Mucosa of descending colon (tissue), 3 donors: ENCODE data around the gene ZSWIM7. TPM values are rescaled to one million over a fixed set of nuclear protein-coding genes. Genes with fewer than 3 reads are reported as not detected.
A peak's percentile ranks its signal among the peaks of the same experiment; 100 is the strongest.

Experiments
- ATAC-seq: fragments of 200-7000 bp; cut with Tn5 transposase; one replicate; pipeline ENCODE4 v1.9.1; 2020; ENCODE audit warnings: mild to moderate bottlenecking, moderate library complexity
- DNase-seq, 3 donors: peaks; one replicate each; pipeline ENCODE4 v3.0.0-alpha.2; 2020
- H3K36me3 ChIP-seq: fragments of 200-600 bp; one replicate; pipeline ENCODE4 v1.8.0; 2021; ENCODE audit warnings: low read depth, mild to moderate bottlenecking
- H3K4me1 ChIP-seq: fragments of 200-600 bp; one replicate; pipeline ENCODE4 v1.8.0; 2021; ENCODE audit warnings: low read depth, mild to moderate bottlenecking
- H3K4me3 ChIP-seq: fragments of 200-600 bp; one replicate; pipeline ENCODE4 v1.8.0; 2021; ENCODE audit warnings: mild to moderate bottlenecking
- H3K9me3 ChIP-seq: fragments of 200-600 bp; one replicate; pipeline ENCODE4 v1.8.0; 2021; ENCODE audit warnings: mild to moderate bottlenecking
- intact Hi-C, 2 donors: fragments of 100-400 bp; cut with DNase I in 1 of 2; cut with micrococcal nuclease in 1 of 2; formaldehyde crosslinking; loops; one replicate each; pipeline versions ENCODE4 v1.11.0 to v1.11.1; 2022; cut with DNase I, micrococcal nuclease
- total RNA-seq, 3 donors: library from RNA; stranded (reverse); fragmentation: NEBNext Ultra II Directional in 2 of 3; extraction: Animal tissue kit (Norgen Biotek cat#: 25700) in 2 of 3; gene quantifications; one replicate each; pipeline versions ENCODE4 v1.2.1 to v1.2.4, GENCODE V29; 2021 to 2023
- TF ChIP-seq, protein P1 (sequence below): fragments of 200-600 bp; IDR thresholded peaks from one replicate; pipeline ENCODE4 v1.8.0; 2022; ENCODE audit warnings: antibody characterized with exemption, mild to moderate bottlenecking
- donor health status: DM: no; HTN: no; CAD: no; lungs with moderate emphysema.
- donor health status: DM: no; HTN: no; CAD: no.
- donor health status: DM: no; HTN: yes; CAD: no.

The ZSWIM7 gene
- total RNA-seq, 3 donors from 2014 or later: 17.3 to 32.1 (median 26.0) TPM

DNA sequence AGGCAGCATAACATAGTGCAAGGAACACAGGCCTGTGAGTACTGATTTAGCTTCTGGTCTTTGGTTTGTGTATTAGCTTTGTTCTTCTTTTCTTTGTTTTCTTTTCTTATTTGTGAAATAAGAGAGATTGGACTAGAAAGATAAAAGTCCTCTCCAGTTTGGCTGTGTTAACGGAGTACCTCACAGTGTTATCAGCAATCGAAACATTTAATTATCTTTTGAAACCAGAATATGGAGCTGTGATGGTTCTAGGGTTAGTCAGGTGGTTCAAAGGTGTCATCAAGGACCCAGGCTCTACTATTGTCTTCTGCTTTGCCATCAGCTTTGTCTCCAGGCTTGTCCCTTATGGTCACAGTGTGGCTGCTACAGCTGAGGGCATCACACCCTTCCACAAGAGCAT is 29.0 kb downstream of the ZSWIM7 start:
- ATAC-seq (no peak), DNase-seq (no peak)
- Histone ChIP-seq H3K4me1 (peaks cover 19% of the 10 kb centered on the region), H3K9me3 (no peaks in the 10 kb centered on the region), H3K36me3 (no peaks in the 10 kb centered on the region), H3K4me3 (no peak overlapping the region)
- TF ChIP-seq, protein P1, sequence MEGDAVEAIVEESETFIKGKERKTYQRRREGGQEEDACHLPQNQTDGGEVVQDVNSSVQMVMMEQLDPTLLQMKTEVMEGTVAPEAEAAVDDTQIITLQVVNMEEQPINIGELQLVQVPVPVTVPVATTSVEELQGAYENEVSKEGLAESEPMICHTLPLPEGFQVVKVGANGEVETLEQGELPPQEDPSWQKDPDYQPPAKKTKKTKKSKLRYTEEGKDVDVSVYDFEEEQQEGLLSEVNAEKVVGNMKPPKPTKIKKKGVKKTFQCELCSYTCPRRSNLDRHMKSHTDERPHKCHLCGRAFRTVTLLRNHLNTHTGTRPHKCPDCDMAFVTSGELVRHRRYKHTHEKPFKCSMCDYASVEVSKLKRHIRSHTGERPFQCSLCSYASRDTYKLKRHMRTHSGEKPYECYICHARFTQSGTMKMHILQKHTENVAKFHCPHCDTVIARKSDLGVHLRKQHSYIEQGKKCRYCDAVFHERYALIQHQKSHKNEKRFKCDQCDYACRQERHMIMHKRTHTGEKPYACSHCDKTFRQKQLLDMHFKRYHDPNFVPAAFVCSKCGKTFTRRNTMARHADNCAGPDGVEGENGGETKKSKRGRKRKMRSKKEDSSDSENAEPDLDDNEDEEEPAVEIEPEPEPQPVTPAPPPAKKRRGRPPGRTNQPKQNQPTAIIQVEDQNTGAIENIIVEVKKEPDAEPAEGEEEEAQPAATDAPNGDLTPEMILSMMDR: no peak
- intact Hi-C loops: no loop called here

GRCh38 chr17:15969463-15969862 is 30.0 kb downstream of the ZSWIM7 start:
- ATAC-seq: no peak
- intact Hi-C loops: no loop called here
- H3K9me3 ChIP-seq: no peaks in the 10 kb centered on the region
- H3K4me1 ChIP-seq: peaks cover 25% of the 10 kb centered on the region
- no peak overlapping the region for H3K4me3 ChIP-seq
- DNase-seq: no peak
- TF ChIP-seq, protein P1: no peak
- no peaks in the 10 kb centered on the region for H3K36me3 ChIP-seq

DNA sequence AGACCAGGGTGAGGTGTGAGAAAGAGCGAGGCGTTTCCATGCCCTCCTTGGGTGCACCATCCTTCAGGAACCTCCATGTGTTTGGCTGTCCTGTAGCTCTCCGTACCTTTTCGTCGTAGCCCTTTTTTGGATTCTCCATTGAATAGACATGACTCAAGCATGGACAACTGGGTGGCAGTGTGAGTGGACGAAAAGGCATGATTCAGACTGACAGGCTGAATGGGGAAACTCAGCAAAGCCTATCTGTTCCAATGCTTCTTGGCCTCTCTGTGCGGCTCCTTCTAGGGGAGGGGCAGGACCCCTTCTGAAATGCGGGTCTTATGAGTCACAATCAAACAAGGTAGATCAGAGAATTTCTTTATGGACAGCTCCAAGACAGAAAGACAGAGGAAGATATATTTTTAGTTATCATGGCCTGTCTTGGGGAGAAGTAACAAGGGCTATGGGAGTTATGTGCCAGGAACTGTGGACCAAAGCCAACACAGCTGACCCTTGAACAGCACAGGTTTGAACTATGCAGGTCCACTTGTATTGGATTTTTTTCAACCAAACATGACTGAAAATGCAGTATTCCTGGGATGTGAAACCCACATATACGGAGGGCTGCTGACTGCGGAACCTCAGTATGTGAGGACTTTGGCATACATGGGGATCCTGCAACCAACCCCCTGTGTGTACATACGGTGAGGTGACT is 31.7 kb downstream of the ZSWIM7 start:
- Histone ChIP-seq H3K4me1 (peaks cover 25% of the 10 kb centered on the region), H3K9me3 (no peaks in the 10 kb centered on the region), H3K36me3 (no peaks in the 10 kb centered on the region), H3K4me3 (no peak overlapping the region)
- TF ChIP-seq, protein P1: no peak
- ATAC-seq: no peak
- intact Hi-C loops: no loop called here
- no peak for DNase-seq

DNA sequence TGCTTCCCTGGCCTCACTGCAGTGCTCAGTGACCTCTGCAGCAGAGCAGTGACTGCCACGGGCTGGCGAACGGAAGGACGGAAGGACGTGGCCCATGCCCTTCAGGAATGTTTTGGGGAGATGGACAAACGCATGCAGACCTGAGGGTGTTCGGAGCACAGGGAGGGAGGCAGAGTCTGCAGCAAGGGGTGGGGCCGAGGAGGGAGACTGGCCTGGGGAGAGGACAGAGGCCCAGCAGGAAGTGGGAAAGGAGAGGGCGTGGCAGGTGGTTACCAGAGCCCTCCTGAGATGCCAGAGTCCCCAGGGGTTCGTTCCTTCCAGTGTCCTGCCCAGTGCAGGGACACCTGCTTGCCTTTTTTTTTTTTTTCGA is 32.6 kb downstream of the ZSWIM7 start:
- ATAC-seq: peak; percentile 89
- no peaks in the 10 kb centered on the region for H3K36me3 ChIP-seq
- TF ChIP-seq, protein P1: no peak
- DNase-seq: peak; percentile 79 to 84 (median 80)
- no peak overlapping the region for H3K4me3 ChIP-seq
- intact Hi-C loops: no loop called here
- peaks cover 25% of the 10 kb centered on the region for H3K4me1 ChIP-seq
- H3K9me3 ChIP-seq: no peaks in the 10 kb centered on the region

DNA sequence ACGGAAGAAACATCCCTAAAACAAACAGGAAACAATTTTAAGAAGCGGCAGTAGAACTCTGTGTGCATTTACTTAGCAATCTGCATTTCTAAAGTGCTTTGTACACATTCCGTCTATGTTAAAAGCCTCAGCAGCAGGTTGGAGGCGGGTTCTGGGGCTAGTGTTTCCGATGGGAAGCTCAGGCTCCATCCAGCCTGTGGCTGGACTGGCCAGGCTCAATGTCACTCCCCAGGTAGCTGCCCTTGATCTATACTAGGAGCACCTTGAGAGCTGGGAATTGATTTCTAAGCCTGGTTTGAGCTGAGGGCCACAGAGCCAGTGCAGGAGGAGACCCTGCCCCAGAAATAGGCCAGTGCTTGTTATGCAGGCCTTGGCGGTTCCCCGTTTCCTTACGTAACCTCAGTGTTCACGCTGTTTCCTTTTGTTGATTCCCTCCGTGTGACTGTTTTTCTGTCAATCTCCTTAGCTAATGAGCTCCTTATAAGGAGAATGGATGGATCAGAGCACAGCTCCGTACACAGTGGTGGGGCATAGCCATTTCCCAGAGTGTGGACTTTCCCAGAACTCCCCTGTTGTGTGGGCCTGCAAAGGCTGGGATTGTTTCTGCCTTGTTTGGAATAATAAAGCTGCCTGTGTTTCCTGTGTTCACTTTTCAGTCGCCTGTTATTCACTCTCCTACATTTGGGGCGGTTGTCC is 33.2 kb downstream of the ZSWIM7 start:
- H3K4me3 ChIP-seq: no peak overlapping the region
- peak; percentile 72 to 76 (median 73) for DNase-seq
- no peaks in the 10 kb centered on the region for H3K36me3 ChIP-seq
- TF ChIP-seq, protein P1: no peak
- no peaks in the 10 kb centered on the region for H3K9me3 ChIP-seq
- intact Hi-C loops: no loop called here
- peak; percentile 88 for ATAC-seq
- H3K4me1 ChIP-seq: peaks cover 25% of the 10 kb centered on the region
